ENCODE results near the gene LGI1. TPM values are rescaled to one million over a fixed set of nuclear protein-coding genes. Genes with fewer than 3 reads are reported as not detected.

The LGI1 gene
- polyA plus RNA-seq (not detected in 3 replicates), polyA minus RNA-seq (not detected in 3 replicates)
- polyA plus RNA-seq (2011; ENCODE audit: low read depth) = not detected
- not detected in 2 replicates for polyA plus RNA-seq (2011; cell fraction: cytosol; rRNA removed)
- polyA plus RNA-seq (2011; cell fraction: nucleus; rRNA removed) = not detected in 2 replicates
- polyA plus RNA-seq (2012; ENCODE audit: low replicate concordance) = not detected in 2 replicates
- polyA minus RNA-seq (2011; cell fraction: cytosol; rRNA and poly(A)+ RNA removed) = not detected
- polyA minus RNA-seq (2011; cell fraction: nucleus; rRNA and poly(A)+ RNA removed) = not detected in 2 replicates

- Histone ChIP-seq H3K27ac (ENCODE audit: control insufficient read depth, insufficient read depth, low read length) (no peak within 1 kb of the TSS), H2AFZ (ENCODE audit: control insufficient read depth, low read length) (no peak within 1 kb of the TSS), H3K9me3 (ENCODE audit: control insufficient read depth, low read depth, low read length) (no peaks in the 10 kb centered on the region), H3K4me1 (ENCODE audit: control insufficient read depth, extremely low read depth, insufficient read depth, low read length) (no peaks in the 10 kb centered on the region), H3K36me3 (ENCODE audit: control insufficient read depth in 2 of 2, extremely low read depth in 1 of 2, insufficient read depth in 2 of 2, low read length in 2 of 2) (no peaks in the 10 kb centered on the region), H3K4me2 (ENCODE audit: control insufficient read depth, extremely low read depth, insufficient read depth, low read depth, low read length) (peak within 1 kb of the TSS; percentile 7), H3K27me3 (ENCODE audit: control insufficient read depth, extremely low read depth, insufficient read depth, low read length) (peaks cover 37% of the 10 kb centered on the region), H3K9ac (ENCODE audit: control insufficient read depth, extremely low read depth, insufficient read depth, low read length) (no peak within 1 kb of the TSS), H3K79me2 (ENCODE audit: control insufficient read depth, insufficient read depth, low read length) (no peaks in the 10 kb centered on the region), H4K20me1 (ENCODE audit: control insufficient read depth, extremely low read depth, insufficient read depth, low read length) (no peaks in the 10 kb centered on the region), H3K4me3 (ENCODE audit: control insufficient read depth in 2 of 3, extremely low read depth in 1 of 3, insufficient read depth in 2 of 3, low read depth in 1 of 3, low read length in 3 of 3) (no peak within 1 kb of the TSS), H3K9me1 (ENCODE audit: control insufficient read depth, extremely low read depth, insufficient read depth, low read length) (no peaks in the 10 kb centered on the region)
- FAIRE-seq = no peak
- dilution Hi-C loops (cut with MboI; ENCODE audit: extremely low pct_ligation_motif_present, low sequenced_read_pairs) = no loop called here
- no peak for DNase-seq (ENCODE audit: low read depth, low spot score)
- TF ChIP-seq EZH2 (IDR thresholded peaks at IDR 0.05; ENCODE audit: low read length) = peak; percentile 33
- no peak for TF ChIP-seq CTCF (optimal IDR thresholded peaks at IDR 0.05 in 1 of 3, IDR thresholded peaks at IDR 0.05 in 1 of 3, conservative IDR thresholded peaks at IDR 0.05 in 1 of 3; ENCODE audit: extremely low read depth in 1 of 3, insufficient read depth in 2 of 3, low read length in 3 of 3)
Measured at GRCh38 chr10:93757801-93758507, at the start of gene LGI1. Gene LGI1 (plus strand): TSS chr10:93757936. CDS start chr10:93758145, 209 bp downstream.

GRCh38 chr10:93710333-93710909 is 47.3 kb upstream of the LGI1 start:
- Histone ChIP-seq H4K20me1 (ENCODE audit: control insufficient read depth, extremely low read depth, insufficient read depth, low read length) (no peaks in the 10 kb centered on the region), H3K9me3 (ENCODE audit: control insufficient read depth, low read depth, low read length) (no peaks in the 10 kb centered on the region), H3K36me3 (ENCODE audit: control insufficient read depth in 2 of 2, extremely low read depth in 1 of 2, insufficient read depth in 2 of 2, low read length in 2 of 2) (no peaks in the 10 kb centered on the region), H3K79me2 (ENCODE audit: control insufficient read depth, insufficient read depth, low read length) (no peaks in the 10 kb centered on the region), H3K4me2 (ENCODE audit: control insufficient read depth, extremely low read depth, insufficient read depth, low read depth, low read length) (no peak overlapping the region), H3K4me3 (ENCODE audit: control insufficient read depth in 2 of 3, extremely low read depth in 1 of 3, insufficient read depth in 2 of 3, low read depth in 1 of 3, low read length in 3 of 3) (no peak overlapping the region), H3K9me1 (ENCODE audit: control insufficient read depth, extremely low read depth, insufficient read depth, low read length) (no peaks in the 10 kb centered on the region), H3K9ac (ENCODE audit: control insufficient read depth, extremely low read depth, insufficient read depth, low read length) (no peak overlapping the region), H3K27ac (ENCODE audit: control insufficient read depth, insufficient read depth, low read length) (no peak overlapping the region), H3K27me3 (ENCODE audit: control insufficient read depth, extremely low read depth, insufficient read depth, low read length) (no peaks in the 10 kb centered on the region), H3K4me1 (ENCODE audit: control insufficient read depth, extremely low read depth, insufficient read depth, low read length) (no peaks in the 10 kb centered on the region), H2AFZ (ENCODE audit: control insufficient read depth, low read length) (no peak overlapping the region)
- dilution Hi-C loops (cut with MboI; ENCODE audit: extremely low pct_ligation_motif_present, low sequenced_read_pairs) = no loop called here
- DNase-seq (ENCODE audit: low read depth, low spot score) = no peak
- TF ChIP-seq CTCF (optimal IDR thresholded peaks at IDR 0.05 in 1 of 3, IDR thresholded peaks at IDR 0.05 in 1 of 3, conservative IDR thresholded peaks at IDR 0.05 in 1 of 3; ENCODE audit: extremely low read depth in 1 of 3, insufficient read depth in 2 of 3, low read length in 3 of 3) = no peak
- TF ChIP-seq EZH2 (IDR thresholded peaks at IDR 0.05; ENCODE audit: low read length) = no peak
- FAIRE-seq = no peak

All from keratinocyte (primary cell).